Measurements from ENCODE around the gene SOX14. TPM values are rescaled to one million over a fixed set of nuclear protein-coding genes. Genes with fewer than 3 reads are reported as not detected.

SOX14 gene
- total RNA-seq = not detected

GRCh38 chr3:137764001-137764433 is at the start of gene SOX14:
TSS of gene SOX14 (plus strand) at chr3:137764315. CDS start at chr3:137764785, 470 bp downstream.
- H3K36me3 ChIP-seq = no peaks in the 10 kb centered on the region
- in situ Hi-C loops (cut with MboI; ENCODE audit: low pct_ligation_motif_present in 1 of 4, low pct_unique_long_range_greater_than_20kb in 1 of 4, low sequenced_read_pairs in 3 of 4) (no loop called here), intact Hi-C loops (cut with DNase I; ENCODE audit: low total_unique reads) (no loop called here)
- peak; percentile 35 for DNase-seq
- WGBS, 2 donors (ENCODE audit: low coverage in 1 of 2) = 3 to 10% methylated on average over 16 to 30 of the region's 30 CpGs
- no peak for TF ChIP-seq EP300 (IDR thresholded peaks at IDR 0.05; ENCODE audit: low read depth)
- TF ChIP-seq POLR2A (IDR thresholded peaks at IDR 0.05) = no peak
- no peak for TF ChIP-seq CTCF (IDR thresholded peaks at IDR 0.05)
- TF ChIP-seq POLR2AphosphoS5 (IDR thresholded peaks at IDR 0.05) = no peak
- H3K4me1 ChIP-seq = peaks cover 0 to 32% (median 16%) of the 10 kb centered on the region in 4 donors
- peak within 1 kb of the TSS in 2 of 4 donors; percentile 9 to 41 for H3K4me3 ChIP-seq
- no peaks in the 10 kb centered on the region for H3K9me3 ChIP-seq
- no peak within 1 kb of the TSS for H3K27ac ChIP-seq
- H3K27me3 ChIP-seq = peaks cover 96% of the 10 kb centered on the region

DNA sequence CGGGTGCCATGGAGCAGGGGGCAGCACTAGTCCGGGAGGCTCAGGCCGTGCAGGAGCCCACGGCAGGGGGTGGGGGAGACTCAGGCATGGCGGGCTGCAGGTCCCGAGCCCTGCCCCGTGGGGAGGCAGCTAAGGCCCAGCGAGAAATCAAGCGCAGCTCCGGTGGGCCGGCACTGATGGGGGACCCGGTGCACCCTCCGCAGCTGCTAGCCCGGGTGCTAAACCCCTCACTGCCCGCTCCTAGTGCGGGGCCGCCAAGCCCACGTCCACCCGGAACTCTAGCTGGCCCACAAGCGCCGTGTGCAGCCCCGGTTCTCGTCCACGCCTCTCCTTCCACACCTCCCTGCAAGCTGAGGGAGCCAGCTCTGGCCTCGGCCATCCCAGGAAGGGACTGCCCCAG is 49.6 kb upstream of the SOX14 start:
- Histone ChIP-seq H3K27me3 (no peaks in the 10 kb centered on the region), H3K4me3 (no peak overlapping the region), H3K9me3 (no peaks in the 10 kb centered on the region), H3K27ac (no peak overlapping the region), H3K36me3 (no peaks in the 10 kb centered on the region), H3K4me1 (no peaks in the 10 kb centered on the region)
- WGBS, 2 donors (ENCODE audit: low coverage in 1 of 2) = 93% methylated on average over 19 of the region's 25 CpGs; no CpG with 5 or more reads in 1 of the 2 donors
- DNase-seq = no peak
- TF ChIP-seq EP300 (IDR thresholded peaks at IDR 0.05; ENCODE audit: low read depth) = no peak
- no peak for TF ChIP-seq POLR2A (IDR thresholded peaks at IDR 0.05)
- no peak for TF ChIP-seq POLR2AphosphoS5 (IDR thresholded peaks at IDR 0.05)
- TF ChIP-seq CTCF (IDR thresholded peaks at IDR 0.05) = no peak
- in situ Hi-C loops (cut with MboI; ENCODE audit: low pct_ligation_motif_present in 1 of 4, low pct_unique_long_range_greater_than_20kb in 1 of 4, low sequenced_read_pairs in 3 of 4) = no loop called here
- intact Hi-C loops (cut with DNase I; ENCODE audit: low total_unique reads) = no loop called here

DNA sequence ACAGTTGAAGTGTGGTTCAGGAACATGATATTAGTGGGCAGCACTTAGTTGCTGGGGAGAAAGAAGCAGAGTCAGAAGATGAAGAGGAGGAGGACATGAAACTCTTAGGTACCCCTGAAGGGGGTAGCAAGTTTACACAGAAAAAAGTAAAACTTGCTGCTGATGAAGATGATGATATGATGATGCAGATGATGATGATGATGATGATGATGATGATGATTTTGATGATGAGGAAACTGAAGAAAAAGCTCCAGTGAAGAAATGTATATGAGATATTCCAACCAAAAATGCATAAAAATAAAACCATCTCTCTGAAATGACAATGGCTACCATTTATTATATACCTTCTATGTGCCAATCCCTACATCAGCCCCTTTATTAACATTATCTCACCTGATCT is 39.9 kb upstream of the SOX14 start:
- H3K36me3 ChIP-seq = no peaks in the 10 kb centered on the region
- H3K4me1 ChIP-seq = no peaks in the 10 kb centered on the region
- in situ Hi-C loops (cut with MboI; ENCODE audit: low pct_ligation_motif_present in 1 of 4, low pct_unique_long_range_greater_than_20kb in 1 of 4, low sequenced_read_pairs in 3 of 4) (no loop called here), intact Hi-C loops (cut with DNase I; ENCODE audit: low total_unique reads) (no loop called here)
- H3K9me3 ChIP-seq = no peaks in the 10 kb centered on the region
- H3K27me3 ChIP-seq = no peaks in the 10 kb centered on the region
- no peak overlapping the region for H3K4me3 ChIP-seq
- TF ChIP-seq CTCF (IDR thresholded peaks at IDR 0.05) = no peak
- H3K27ac ChIP-seq = no peak overlapping the region
- no peak for DNase-seq

DNA sequence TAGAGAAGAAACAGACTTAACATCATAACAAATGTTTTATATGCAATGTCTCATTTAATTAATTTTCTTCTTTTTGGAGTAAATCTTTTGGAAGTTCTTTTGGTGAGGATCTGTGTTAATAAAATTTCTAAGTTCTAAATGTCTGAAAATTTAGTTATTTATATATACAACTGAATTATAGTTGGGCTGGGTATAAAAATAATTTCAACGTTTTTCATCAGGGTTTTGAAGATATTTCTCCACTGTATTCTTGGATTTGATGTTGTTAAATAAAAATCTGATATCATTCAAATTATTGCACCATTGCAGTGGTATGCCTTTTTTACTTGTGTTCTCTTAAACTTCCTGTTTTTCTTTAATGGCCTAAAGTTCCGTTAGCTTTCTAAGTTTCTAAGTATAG is 26.9 kb upstream of the SOX14 start:
- in situ Hi-C loops (cut with MboI; ENCODE audit: low pct_ligation_motif_present in 1 of 4, low pct_unique_long_range_greater_than_20kb in 1 of 4, low sequenced_read_pairs in 3 of 4) (no loop called here), intact Hi-C loops (cut with DNase I; ENCODE audit: low total_unique reads) (no loop called here)
- Histone ChIP-seq H3K27me3 (no peaks in the 10 kb centered on the region), H3K4me1 (no peaks in the 10 kb centered on the region), H3K4me3 (no peak overlapping the region), H3K9me3 (no peaks in the 10 kb centered on the region), H3K27ac (no peak overlapping the region), H3K36me3 (no peaks in the 10 kb centered on the region)
- WGBS, 2 donors (ENCODE audit: low coverage in 1 of 2) = 67 to 69% methylated on average over 2 of the region's 2 CpGs
- no peak for TF ChIP-seq EP300 (IDR thresholded peaks at IDR 0.05; ENCODE audit: low read depth)
- DNase-seq = no peak

- Histone ChIP-seq H3K4me1 (no peaks in the 10 kb centered on the region), H3K4me3 (no peak overlapping the region), H3K36me3 (no peaks in the 10 kb centered on the region), H3K9me3 (no peaks in the 10 kb centered on the region), H3K27ac (no peak overlapping the region), H3K27me3 (no peaks in the 10 kb centered on the region)
- TF ChIP-seq POLR2A (IDR thresholded peaks at IDR 0.05) (no peak), POLR2AphosphoS5 (IDR thresholded peaks at IDR 0.05) (no peak), EP300 (IDR thresholded peaks at IDR 0.05; ENCODE audit: low read depth) (no peak), CTCF (IDR thresholded peaks at IDR 0.05) (no peak)
- in situ Hi-C loops (cut with MboI; ENCODE audit: low pct_ligation_motif_present in 1 of 4, low pct_unique_long_range_greater_than_20kb in 1 of 4, low sequenced_read_pairs in 3 of 4) = no loop called here
- DNase-seq = no peak
- intact Hi-C loops (cut with DNase I; ENCODE audit: low total_unique reads) = no loop called here
Observed at GRCh38 chr3:137738710-137739109, 25.4 kb upstream of the SOX14 start.
